GM19395 (cell line): ENCODE measurements around the gene MAGEA9B.
"Not testable (repeated sequence)": the region's sequence is repeated elsewhere in the genome, so short reads cannot be mapped to it uniquely, and the experiment has no call there.

Experiments
- ATAC-seq: cut with Tn5 transposase; IDR thresholded peaks from one replicate; pipeline ENCODE4 v1.9.1; 2021; ENCODE audit warnings: mild to moderate bottlenecking, moderate library complexity; ENCODE audit not compliant: unreplicated experiment

The MAGEA9B gene

DNA sequence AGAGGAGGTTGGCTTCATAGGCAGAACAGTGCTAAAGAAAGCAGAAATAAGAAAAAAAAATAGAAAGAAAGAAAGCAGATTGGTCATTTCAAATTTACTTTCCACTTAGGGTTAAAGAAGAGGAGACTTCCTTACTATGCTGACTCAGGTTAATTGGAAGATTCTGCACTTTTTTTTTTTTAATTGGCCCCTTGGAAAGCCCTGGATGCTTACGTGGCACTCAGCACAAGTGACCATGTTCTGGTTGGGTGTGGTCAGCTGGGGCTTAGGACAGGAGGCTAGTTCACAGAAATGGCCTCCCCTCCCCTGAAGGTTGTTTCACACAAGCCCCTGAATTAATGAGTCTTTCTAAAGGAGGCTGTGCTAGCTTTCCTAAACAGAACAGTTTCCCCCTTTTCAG lies 14.5 kb downstream of the MAGEA9B start:
- no peak for ATAC-seq

DNA sequence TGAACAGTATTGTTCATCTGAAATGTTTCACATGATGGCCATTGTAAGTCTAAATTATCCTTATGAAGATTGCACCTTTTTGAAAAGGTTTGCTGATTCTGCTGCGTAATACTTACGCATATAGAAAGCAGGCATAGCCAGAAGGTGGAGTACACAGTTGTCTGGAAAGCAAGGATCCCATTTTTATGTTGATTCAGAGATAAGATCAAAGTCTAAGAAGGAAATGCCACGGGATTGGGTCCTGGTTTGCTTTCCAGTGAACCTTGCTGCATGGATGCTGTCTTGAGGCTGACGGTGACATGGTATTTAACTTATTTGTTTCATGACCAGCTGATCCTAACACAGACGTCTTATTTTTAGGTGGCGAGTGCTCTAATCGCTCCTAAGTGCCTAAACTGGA lies 15.5 kb downstream of the MAGEA9B start:
- no peak for ATAC-seq

DNA sequence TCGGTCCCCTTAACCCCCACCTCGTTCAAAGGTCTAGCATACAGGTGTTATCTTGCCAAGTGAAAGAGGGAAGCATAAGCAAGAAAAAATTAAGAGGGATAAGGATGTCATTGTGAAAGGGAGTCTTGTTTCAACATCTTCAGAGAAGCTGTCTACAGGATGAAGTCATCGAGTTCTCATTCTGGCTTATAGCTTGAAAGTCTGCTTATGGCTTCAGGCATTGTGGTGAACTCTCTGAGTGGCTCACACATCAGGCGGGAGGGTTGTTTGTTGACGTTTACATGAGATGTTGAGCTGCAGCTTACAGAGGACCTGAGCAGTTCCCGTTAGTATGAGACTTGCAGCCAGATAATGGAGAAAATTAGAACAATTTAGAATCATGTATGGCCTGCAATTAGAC lies 16.6 kb downstream of the MAGEA9B start:
- ATAC-seq, result no peak

DNA sequence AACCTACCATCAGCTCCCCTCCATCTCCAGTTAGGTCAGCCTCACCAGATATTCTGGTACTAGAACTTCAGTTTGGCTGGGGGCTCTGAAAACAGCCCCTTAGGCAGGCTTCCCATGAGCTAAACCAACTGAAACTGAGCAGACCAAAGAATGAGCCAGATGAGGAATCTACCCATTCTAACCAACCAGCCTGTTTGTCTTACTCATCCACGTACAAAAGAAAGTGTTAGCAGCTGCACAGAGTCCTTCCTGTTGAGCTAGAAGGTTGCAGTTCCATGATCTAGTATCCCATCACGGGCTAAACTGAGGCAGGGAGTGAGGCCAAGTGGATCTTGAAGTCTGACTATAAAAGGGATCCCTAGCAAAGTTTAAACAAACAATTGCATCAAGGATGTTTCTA lies 17.5 kb downstream of the MAGEA9B start:
- no peak for ATAC-seq

DNA sequence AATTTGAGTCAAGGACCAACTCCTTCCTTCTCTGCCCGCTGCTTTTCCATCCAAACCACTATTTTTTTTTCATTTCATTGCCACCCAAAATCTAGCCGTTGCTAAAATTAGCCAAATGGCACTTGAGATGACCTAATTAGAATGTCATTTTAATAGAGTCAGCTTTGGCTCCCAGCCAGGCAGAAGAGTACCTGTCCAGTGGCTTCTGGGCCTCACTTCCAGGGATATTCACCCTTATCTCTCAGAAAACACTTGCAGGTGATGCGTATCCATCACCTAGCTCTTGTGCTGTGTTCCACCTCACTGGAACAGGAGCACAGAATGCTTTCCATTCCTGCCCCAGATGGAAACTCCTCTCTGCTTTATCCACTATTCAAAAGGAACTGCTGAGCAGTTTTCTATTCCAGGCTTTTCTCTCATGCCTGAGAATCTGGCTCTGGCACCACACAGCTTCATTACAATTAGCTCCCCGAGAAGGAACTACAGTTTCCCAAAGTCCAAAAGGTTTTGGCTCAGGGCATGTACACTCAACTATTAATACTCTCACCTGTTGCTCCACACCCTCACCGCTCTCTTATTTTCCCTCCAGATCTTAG lies 18.5 kb downstream of the MAGEA9B start:
- no peak for ATAC-seq

DNA sequence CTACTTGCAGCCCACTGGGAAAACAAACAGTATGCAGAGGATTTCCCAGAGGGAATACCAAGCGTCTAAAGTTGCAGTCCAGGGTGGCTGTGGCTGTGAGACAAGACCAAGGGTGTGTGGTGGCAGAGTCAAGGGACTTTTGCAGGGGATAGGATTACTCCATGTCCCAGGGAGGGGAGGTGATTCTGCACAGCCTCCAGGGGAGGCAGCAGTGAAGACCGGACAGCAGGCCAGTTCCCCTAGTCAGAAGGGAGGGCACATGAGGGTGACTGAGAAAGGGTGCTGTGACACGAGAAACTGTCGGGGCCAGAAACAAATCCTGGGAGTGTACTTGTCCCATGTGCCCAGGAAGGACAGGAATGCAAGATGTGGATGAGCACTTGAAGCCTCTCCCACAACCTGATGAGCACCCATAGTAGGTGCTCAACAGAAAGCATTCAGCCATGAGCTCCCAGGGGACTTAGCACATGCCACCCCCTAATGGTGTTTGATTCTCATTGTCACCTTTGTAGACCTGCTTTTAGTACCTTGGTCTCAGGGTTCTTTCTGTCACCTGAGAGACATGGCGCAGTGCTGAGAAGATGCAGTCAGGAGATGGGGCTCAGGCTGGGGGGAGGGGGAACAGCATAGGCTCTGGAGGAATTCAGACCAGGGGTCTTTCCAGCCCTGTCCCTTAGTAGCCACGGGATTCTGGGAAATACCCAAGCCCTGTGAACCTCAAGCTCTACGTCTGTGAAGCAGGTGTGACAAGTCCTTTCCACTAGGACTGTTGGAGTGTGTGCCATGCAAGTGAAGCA lies 19.4 kb downstream of the MAGEA9B start:
- ATAC-seq, result no peak

DNA sequence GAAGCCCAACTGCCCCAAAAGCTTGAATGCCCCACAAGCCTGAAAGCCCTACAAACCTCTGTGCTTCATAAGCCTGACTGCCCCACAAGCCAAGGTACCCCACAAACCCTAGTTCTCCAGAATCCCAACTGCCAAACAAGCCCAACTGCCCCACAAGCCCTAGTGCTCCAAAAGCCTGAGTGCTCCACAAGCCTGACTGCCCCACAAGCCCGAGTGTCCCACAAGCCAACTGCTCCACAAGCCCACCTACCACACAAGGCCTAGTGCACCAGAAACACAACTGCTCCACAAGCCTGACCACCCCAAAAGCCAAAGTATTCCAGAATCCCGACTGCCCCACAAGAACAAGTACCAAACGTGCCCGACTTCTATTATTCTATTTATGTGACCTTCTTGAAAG lies 23.9 kb downstream of the MAGEA9B start:
- ATAC-seq, result no peak

DNA sequence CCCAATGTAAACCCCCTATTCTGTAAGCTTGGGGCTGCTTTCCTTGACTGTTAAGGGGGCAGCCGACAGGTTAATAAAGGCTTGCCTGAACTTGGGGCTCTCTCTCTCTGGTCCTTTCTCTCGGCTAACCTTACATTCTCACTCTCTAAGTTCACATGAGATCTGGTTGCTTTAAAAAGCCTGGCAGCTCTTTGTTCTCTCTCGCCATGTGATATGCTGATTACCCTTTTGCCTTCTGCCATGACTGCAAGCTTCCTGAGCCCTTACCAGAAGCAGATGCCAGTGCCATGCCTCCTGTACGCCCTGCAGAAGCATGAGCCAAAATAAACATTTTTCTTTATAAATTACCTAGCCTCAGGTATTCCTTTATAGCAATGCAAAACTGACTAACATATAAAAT lies 32.0 kb downstream of the MAGEA9B start:
- ATAC-seq, result not testable (repeated sequence)

DNA sequence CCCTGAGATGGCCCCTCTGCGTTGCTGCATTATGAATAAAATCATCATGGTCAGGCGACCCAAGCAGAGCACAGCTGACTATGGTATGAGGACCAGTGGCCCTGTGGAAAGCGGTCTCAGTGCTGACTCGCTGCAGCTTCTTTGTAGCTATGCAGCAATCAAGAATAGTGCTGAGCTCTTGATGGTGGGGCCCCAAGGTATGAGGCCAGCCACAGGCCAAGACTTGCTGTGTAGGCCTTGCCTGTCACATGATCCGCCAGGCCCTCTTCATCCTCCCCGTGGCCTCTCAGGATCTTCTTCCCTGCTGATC lies 35.4 kb downstream of the MAGEA9B start:
- not testable (repeated sequence) for ATAC-seq

DNA sequence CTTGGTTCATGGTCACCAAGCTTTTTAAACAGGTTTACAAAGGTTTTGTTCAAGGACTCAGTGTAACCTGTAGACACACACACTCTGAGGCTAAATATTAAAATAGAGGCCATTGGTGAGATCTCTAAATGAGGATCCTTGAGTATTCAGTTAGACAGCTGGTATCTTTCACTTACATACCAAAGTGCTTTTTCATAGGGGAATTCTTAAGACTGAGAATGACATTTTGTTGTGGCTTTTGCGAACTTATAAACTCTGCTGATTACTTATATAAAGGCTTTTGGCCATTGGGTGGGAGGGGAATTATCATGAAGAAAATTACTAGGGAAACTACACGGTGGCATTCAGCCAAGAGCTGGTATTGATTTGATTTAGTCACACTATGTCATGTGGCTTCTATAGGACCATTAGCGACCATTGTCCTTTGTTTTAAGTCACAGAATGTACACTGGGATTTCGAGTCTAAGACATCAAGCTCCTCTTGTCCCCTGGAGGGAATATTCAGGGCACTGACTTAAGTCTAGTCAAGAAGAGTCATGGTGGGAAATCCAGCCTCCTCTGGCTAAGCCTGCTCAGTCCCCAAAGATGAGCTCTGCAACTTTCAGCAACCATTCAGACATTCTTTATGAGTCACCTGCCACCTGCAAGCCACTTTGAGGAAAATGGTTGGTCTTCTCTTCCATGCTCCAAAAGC lies 35.9 kb downstream of the MAGEA9B start:
- not testable (repeated sequence) for ATAC-seq

DNA sequence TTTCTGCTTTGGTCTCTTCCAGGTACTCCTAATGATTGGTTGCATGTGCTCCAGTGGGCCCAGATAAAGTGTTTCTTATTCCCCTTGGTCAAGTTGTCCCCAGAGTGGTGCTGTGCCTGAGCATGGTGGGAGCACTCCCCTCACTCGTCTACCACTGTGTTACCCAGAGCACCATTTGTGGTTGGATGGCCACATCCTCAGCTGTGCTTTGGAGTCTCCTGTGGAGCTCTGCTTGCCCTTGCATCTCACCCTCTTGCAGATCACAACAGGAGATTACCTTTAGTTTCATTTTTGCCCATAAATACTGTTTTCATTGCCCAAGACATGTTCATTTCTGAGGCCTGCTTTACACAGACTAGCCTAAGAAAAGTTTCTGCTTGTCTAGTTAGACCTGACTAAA lies 36.8 kb downstream of the MAGEA9B start:
- not testable (repeated sequence) for ATAC-seq

DNA sequence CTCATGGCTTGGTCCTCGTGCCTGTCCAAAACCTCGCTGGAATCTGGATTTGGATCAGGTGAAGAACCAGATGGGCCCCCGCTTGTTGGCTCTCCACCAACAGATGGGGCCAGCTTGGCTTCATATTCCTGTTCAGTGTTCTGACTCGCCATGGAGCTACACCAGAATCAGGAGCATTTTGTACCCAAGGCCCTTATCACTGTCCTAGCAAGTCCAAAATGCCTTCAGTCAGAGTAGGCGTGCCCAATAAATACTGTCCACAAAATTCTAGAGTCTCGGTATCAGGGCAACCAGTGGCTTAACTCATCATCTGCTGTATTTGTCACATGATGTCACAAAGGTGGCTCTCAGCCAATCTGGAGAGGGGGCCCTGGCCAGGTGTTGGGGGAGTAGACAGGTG lies 37.6 kb downstream of the MAGEA9B start, which contains the start of gene HSFX3:
TSS of gene HSFX3 (minus strand) at position 224 of the 400 bp plus-strand sequence. CDS start at position 152, 72 bp downstream.
- not testable (repeated sequence) for ATAC-seq

DNA sequence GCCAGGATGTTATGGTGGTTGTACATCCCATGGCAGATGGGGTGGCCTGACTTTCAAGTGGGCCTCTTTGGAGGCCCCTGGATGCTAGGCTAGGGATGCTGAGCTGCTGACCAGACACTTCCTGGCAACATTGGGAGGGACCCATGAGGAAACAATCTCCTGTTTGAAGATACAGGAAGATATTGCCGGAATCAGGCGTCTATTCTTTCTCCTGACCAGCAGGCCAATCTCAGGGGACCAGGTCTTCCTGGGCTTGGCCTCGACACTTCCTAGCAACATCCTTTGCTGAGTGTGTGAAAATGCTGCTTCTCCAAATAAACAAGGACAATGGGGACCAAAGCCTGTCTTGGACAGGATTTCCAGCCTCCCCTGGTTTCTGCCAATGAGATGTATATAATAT lies 39.5 kb downstream of the MAGEA9B start:
- not testable (repeated sequence) for ATAC-seq

DNA sequence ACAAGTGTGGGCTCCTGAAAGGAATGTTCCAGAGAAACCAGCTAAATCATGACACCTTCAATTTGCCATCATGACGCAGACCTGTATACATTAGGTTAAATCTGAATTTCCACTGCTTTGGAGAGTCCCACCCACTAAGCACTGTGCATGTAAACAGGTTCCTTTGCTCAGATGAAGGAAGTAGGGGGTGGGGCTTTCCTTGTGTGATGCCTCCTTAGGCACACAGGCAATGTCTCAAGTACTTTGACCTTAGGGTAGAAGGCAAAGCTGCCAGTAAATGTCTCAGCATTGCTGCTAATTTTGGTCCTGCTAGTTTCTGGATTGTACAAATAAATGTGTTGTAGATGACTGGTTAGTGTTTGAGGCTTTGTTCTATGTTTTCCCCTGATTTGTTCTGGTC lies 40.3 kb downstream of the MAGEA9B start:
- not testable (repeated sequence) for ATAC-seq

DNA sequence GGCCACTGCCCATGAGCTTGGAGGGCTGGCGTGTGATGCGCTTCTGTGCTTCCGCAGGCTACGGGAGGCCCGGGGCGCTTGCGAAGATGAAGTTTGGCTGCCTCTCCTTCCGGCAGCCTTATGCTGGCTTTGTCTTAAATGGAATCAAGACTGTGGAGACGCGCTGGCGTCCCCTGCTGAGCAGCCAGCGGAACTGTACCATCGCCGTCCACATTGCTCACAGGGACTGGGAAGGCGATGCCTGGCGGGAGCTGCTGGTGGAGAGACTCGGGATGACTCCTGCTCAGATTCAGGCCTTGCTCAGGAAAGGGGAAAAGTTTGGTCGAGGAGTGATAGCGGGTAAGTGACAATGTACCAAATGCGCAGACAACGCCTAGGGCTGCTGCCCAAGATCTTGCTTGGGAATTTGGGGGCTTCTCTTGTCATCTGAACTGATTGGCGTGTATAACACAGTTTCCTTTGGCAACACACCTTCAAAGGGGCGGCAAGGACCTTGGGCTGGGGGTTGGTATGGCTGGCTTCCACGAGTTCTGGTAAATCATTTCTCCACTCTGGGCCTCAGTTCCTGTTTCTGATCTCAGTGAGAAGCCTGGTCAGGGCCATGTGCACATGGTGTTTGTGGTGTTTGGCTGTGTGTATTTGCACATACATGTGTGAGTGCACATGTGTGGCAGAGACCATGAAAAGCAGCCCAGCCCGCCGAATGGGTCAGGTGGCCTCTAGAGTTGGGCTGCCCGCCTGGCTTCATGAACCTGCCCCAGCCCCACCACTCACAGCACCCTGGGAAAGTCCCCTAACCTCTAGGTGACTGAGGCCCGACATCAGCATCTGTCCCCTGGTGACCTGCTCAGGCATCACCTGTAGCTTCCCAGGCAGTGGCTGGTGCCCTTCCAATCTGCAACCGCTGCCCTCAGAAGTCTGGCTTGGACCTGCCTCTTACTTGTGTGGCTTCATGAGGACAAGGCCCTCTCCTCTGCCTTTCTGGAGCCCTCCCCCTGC lies 41.4 kb downstream of the MAGEA9B start:
- ATAC-seq, result peak; percentile 55

DNA sequence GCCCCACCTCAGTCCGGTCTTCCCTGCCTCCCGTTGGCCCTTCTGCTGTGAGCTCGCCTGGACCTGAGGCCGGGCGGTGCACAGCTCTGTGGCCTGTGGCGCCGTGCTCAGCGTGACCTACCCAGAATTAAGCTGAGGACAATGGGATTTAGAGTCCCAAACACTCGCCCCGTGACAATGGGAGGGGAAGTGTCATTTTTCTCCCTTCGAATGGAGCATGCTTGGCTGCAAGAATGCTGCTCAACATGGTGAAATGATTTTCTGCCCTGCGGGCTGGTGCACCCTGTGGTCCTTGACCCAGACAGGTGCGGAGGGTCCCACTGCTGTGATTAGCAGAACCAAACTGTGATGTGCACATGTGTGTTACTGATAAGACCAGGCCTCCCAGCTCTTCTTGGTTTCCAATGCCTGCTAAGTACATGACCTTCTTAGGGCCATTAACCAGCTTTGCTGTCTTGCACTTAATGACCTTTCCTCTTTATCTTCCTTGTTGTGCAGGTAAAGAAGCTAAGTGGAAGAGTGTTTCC lies 45.7 kb downstream of the MAGEA9B start:
- no peak for ATAC-seq

DNA sequence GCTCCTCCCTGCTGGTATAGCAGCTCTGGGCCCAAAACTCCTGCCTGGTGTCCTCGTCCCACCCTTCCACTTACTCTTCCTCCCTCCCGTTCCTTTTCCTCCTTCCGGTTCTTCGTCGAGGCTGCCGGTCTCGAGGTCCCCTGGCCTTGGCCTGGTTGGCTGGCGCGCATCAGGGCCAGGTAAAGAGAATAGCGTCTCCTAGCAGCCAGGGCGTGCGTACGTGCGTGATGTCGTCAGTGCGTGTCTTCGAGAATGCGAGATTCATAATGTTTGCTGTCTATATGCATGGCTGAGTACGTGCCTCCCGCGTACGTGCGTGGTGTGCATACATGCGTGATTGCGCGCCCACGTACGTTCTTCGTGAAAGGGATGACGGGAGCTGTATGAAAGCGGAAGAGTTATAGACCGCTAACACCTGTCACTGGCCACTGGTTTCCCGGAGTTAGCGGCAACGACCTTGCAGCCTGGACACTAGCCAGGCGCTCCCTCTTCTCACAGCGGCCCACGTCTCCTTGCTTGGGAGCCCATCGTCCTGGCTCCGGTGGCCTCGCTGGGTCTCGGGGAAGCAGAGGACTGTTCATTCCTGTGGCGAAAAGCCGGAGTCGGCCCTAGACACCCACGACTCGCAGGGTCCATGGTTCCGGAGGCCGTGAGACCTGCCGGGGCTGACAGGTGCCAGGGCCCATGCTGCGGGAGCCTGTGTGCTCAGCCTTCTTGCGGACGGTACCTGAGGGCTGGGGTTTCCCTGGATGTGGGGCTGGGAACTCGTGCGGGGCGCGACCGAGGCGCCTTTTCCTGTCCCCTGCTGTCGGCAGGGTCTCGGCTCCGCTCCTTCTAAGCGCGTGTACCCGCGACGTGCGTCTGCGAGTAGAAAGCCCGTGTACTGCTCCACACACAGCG lies 46.4 kb downstream of the MAGEA9B start, which contains the start of gene EOLA1:
TSS of gene EOLA1 (plus strand) at position 392 of the 900 bp plus-strand sequence. CDS start 4,619 bp downstream, outside the sequence.
- peak; percentile 85 for ATAC-seq

DNA sequence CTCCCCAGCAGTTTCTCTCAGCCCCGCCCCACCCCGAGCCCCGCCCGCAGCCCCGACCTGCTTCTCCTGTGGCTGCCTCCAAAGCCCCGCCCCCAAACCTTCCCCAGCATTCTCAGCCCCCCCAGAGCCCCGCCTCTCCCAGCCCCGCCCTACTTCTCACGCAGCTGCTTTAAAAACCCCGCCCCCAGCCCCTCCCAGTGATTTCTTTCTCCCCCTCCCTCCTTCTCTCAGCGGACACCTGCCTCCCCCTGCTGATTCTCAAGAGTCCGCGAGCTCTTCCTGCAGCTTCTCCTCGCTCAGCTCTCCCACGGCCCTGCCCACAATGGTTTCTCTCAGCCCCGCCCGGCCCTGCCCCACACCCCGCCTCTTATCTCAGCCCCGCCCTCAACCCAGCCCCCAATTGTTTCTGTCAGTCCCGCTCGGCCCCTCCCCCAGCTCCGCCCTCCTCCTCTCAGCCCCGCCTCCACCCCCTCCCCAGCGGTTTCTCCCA lies 47.1 kb downstream of the MAGEA9B start:
- peak; percentile 1 for ATAC-seq
